ENCODE results near the gene STOM.

The STOM gene

DNA sequence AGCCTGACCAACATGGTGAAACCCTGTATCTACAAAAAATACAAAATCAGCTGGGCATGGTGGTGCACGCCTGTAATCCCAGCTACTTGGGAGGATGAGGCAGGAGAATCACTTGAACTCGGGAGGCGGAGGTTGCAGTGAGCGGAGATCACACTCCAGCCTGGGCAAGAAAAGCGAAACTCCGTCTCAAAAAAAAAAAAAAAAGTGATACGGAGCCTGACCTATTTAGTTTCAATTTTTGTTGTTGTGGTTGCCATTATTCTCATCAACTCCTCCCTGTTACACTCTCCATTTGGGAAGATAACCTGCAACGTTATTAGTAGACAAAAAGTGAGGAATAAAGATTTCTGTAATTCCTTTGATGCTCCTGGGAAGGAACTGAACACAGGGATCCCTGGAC is 1.3 kb downstream of the STOM start:
- peak in 1 of 2 donors; percentile 45 for DNase-seq

DNA sequence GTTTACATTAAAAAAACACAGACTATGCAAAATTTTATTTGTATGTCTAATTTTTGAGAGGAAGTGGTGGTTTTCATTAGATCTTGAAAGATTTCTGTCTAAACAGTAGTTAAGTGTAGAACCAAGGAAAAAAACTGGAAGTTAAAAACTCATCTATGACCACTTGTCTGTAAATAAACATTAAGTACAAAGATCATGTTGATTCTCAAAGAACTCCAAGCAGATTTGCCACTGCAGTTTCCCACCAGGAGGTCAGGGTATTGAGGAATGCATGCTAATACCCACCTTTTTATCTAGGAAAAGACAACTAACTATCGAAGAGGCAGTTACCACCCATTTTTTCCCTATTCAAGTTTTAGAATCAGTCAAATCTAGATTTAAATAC is 1.9 kb downstream of the STOM start:
- DNase-seq, result no peak

DNA sequence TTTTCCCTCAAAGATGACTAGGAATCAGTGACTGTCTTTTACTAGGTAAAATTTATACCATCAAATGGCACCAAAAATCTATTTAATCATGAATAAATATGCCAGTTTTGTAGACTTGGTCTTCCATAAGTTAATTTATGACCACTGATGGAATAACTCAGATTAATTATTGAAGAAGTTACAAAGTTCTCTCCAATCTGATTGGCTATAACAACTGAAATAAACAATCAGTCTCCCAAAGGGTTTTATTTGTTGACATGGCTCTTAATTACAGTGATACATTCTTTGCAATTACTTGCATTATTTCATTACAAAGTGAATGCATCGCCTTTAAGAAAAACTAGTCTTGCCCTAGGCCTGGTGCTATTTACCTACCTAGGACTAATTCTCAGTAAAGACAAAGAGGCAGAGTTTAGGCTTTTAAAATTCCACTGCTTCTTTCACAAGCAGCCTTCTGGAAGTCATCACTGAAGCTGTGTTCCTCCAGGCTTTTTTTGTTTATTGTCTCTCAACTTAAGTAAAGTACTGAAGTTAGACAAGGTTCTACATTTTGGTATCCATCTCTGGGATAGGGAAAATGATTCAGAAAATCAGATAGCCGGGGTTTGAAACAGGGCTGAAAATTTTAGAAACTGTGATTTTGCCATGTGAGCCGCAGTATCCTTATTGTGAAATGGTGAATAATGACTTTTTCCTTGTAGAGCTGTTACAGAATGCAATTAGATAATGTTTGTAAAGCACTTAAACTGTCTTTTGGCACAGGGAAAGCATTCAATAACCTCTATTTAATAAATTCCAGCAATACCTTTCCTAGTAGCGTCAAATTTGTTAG is 2.5 kb downstream of the STOM start:
- DNase-seq, result no peak

- no peak for DNase-seq
These were observed 3.3 kb downstream of the STOM start for GRCh38 chr9:121366611-121367192.

GRCh38 chr9:121365564-121365963 is 4.5 kb downstream of the STOM start:
- DNase-seq, result no peak

- no peak for DNase-seq
These were observed 5.2 kb downstream of the STOM start for GRCh38 chr9:121364886-121365285.

GRCh38 chr9:121364077-121364476 is 6.0 kb downstream of the STOM start:
- no peak for DNase-seq

GRCh38 chr9:121363622-121363961 is 6.5 kb downstream of the STOM start:
- DNase-seq, result no peak

GRCh38 chr9:121362813-121363621 is 7.0 kb downstream of the STOM start:
- no peak for DNase-seq

GRCh38 chr9:121360601-121361374 is 9.3 kb downstream of the STOM start:
- no peak for DNase-seq

DNA sequence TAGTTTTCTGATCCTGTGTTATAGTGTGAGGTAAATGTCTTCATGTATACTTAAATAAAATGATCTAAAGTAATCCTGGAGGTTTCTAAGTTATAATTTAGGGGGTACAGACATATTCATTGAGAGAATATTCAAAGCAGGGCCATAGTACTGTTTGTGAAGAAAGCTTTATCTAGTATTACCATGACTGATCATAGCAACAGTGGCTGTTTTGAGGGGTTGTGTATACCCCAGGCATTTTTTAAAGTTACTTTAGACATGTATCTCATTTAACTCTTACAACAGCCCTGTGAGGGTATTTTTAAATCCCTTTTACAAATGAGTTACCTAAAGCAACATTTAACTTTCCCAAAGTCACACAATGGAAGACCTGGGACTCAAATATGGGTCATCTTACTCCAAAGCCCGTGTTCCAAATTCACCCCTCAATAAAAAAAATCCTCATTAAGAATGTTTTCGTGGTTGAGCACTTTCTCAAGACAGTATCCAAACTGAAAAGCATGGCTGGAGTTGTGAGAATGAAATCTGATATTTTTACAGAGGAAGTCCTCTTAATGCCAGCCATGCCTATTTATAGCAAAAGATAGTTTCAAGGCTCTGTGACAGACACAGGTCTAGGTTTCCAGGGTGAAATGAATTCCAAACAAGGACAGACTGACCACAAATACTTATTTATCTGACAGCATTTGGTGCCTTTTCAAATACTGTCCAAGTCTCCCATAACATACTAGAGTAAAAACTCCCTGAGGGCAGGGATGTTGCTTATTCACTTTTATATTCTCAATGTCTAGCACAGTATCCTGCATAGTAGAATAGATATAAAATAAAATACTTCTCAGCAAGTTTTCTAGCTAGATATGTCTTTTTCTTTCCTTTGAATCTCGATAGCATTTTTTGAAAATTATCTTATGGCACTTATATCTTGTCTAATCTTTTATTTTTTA is 10.4 kb downstream of the STOM start:
- no peak for DNase-seq

- peak in 1 of 2 donors; percentile 47 for DNase-seq
These were observed 11.3 kb downstream of the STOM start for GRCh38 chr9:121358751-121359150.

GRCh38 chr9:121357011-121357410 is 13.0 kb downstream of the STOM start:
- peak in 1 of 2 donors; percentile 44 for DNase-seq

GRCh38 chr9:121354762-121355161 is 15.3 kb downstream of the STOM start:
- DNase-seq, result no peak

GRCh38 chr9:121354141-121354540 is 15.9 kb downstream of the STOM start:
- DNase-seq, result no peak

DNA sequence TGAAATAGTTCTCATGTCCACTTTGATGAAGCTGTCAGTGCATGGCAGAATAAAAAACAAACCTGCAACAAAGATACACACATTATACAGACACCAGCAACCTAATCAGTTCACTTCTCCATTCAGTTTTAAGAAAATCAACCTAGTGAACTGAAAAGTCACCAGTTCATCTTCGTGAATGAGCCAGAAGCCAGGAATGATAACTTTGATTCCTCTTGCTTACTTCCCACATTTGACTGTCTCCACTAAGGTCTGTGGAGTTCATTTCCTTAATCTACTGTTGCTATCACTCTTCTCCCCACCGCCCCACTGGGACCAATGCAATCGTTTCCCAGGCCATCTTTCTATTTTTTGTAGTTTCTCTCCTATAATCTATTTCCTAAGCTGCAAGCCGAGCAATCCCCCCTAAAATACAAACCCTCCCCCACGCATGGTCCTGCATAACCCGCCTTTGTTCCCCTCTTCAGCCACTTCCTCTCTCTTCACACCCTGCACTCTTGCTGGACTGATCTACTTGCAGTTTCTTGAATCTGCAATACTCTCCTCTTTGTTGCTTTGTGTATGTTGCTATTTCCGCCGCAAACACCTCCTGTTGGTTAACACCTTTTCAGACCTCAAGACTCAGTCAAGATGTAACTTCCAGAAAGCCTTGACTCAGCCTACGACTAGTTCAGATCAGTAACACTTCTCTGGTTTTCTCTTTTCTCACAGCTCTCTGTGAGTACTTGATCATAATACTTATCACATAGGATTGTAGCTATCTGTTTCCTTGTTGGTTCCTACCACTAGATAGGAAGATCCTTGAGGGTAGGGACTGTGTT is 16.6 kb downstream of the STOM start:
- peak; percentile 58 to 80 for DNase-seq

GRCh38 chr9:121350993-121351561 is 19.0 kb downstream of the STOM start:
- DNase-seq, result no peak

DNA sequence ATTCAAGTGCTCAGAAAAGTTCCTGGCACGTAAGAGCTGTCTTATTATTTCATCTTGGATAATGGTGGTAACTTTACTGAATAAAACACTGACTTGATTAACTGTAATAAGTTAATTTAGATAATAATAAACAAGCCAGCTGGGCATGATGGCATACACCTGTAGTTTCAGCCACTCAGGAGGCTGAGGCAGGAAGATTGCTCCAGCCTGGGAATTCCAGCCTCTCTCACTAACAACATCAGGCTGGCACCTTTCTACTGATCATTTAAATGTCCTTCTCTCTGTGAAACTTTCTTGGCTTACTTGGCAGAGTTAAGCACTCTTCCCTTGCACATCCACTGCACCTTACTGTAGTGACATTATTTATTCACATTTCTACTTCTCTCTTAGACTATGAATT is 20.0 kb downstream of the STOM start:
- no peak for DNase-seq

DNA sequence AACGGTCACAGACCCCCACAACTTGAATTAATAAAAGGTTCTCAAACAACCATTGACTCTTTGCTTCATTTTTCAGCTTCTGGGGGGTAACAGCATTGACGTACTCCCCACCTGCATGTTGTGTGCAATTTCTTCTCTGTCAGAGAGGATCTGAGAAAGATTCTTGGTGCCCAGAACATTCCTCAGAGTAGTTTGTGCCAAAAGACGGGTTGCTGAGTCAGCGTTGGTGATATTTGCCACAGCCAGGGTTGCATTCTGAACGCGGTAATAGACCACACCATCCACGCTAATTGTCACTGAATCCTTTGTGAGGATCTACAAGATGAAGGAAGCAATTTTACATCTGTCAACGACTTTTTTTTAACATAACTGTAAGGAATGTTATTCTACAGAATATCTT is 21.0 kb downstream of the STOM start:
- no peak for DNase-seq

DNA sequence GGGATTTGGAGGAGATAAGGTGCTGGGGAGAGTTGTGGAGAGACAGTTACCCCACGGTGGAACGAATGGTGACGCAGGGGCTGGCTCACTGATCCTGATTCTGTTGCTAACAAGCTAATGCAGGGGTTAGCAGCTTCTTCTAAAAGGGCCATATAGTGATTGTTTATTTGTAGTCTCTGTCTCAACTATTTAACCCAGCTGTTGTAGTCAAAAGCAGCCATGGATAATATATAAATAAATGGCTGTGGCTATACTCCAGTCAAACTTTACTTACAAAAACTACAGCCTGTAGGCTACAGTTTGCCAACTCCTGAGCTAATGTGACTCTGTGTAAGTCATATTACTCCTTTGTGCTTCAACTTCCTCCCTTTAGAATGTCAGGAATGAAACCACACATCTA is 21.8 kb downstream of the STOM start:
- DNase-seq, result no peak

- no peak for DNase-seq
These were observed 25.0 kb downstream of the STOM start for GRCh38 chr9:121345070-121345469.
